T-helper 2 cell treated with Interferon-gamma antibody and Interleukin-4, amounts not matched to agents 5 μg/mL and 100 μg/mL, for 36 hours (primary cell): ENCODE data around the gene KMT5C.
A peak's percentile ranks its signal among the peaks of the same experiment; 100 is the strongest.

Experiments
- DNase-seq: peaks from one replicate; pipeline ENCODE4 v3.0.0; 2021; ENCODE audit warnings: low spot score
- H3K27ac Mint-ChIP-seq: one replicate; pipeline ENCODE4 v1.8.0; 2021; ENCODE audit warnings: mild to moderate bottlenecking, mixed read lengths
- H3K27me3 Mint-ChIP-seq: one replicate; pipeline ENCODE4 v1.8.0; 2021; ENCODE audit warnings: low read depth, mixed read lengths
- H3K36me3 Mint-ChIP-seq: one replicate; pipeline ENCODE4 v1.8.0; 2021; ENCODE audit warnings: low read depth, mixed read lengths
- H3K4me1 Mint-ChIP-seq: one replicate; pipeline ENCODE4 v1.8.0; 2021; ENCODE audit warnings: low read depth, mixed read lengths
- H3K4me3 Mint-ChIP-seq: one replicate; pipeline ENCODE4 v1.8.0; 2022; ENCODE audit warnings: mild to moderate bottlenecking, moderate library complexity, mixed read lengths
- H3K9me3 Mint-ChIP-seq: one replicate; pipeline ENCODE4 v1.8.0; 2021; ENCODE audit warnings: mixed read lengths

Gene KMT5C

DNA sequence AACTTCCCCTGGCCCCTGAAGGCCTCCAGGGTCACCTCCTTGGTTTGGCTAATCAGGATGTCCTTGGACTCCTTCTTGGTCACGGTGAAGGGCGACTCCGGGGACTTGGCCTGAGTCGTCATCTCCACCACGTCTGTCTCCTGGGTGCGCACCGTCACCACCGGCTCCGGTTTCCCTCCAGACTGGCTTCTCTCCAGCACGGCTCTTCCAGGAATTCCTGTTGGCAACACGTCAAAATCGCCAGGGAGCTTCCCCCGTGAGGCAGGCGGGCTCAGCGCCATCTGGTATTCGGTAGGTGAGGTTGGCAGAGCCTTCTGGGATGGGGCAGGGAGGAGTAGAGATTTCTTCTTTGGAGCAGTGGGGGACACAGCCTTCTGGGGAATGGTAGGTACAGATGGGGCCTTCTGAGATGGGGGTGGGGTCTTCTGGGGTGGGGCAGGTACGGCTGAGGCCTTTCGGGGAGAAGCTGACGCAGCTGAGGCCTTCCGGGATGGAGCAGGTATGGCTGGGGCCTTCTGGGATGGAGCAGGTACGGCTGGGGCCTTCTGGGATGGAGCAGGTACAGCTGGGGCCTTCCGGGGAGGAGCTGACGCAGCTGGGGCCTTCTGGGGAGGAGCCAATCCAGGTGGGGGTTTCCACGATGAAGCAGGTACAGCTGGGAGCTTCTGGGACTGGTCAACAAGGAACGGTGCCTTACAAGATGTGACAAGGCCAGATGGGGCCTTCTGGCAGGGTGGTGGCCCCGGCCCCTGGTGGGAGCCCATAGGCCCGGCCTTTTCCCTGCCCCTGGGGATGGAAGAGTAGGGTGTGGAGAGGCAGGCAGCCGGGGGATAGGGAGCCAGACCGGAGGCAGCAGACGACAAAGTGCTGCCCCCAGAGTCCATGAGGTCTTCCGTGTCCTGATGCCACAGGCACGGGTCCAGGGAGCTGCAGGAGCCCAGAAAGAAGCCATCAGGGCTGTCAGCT is 19.6 kb downstream of the KMT5C start:
- no peaks in the 10 kb centered on the region for H3K36me3 Mint-ChIP-seq
- no peak for DNase-seq
- no peaks in the 10 kb centered on the region for H3K9me3 Mint-ChIP-seq
- peaks cover 23% of the 10 kb centered on the region for H3K27me3 Mint-ChIP-seq
- H3K4me1 Mint-ChIP-seq = no peaks in the 10 kb centered on the region
- no peak overlapping the region for H3K27ac Mint-ChIP-seq
- H3K4me3 Mint-ChIP-seq = no peak overlapping the region

GRCh38 chr19:55360902-55361301 is 21.2 kb downstream of the KMT5C start:
- Mint-ChIP-seq H3K4me3 (no peak overlapping the region), H3K4me1 (no peaks in the 10 kb centered on the region), H3K36me3 (no peaks in the 10 kb centered on the region), H3K9me3 (no peaks in the 10 kb centered on the region), H3K27me3 (peaks cover 14% of the 10 kb centered on the region), H3K27ac (no peak overlapping the region)
- no peak for DNase-seq

DNA sequence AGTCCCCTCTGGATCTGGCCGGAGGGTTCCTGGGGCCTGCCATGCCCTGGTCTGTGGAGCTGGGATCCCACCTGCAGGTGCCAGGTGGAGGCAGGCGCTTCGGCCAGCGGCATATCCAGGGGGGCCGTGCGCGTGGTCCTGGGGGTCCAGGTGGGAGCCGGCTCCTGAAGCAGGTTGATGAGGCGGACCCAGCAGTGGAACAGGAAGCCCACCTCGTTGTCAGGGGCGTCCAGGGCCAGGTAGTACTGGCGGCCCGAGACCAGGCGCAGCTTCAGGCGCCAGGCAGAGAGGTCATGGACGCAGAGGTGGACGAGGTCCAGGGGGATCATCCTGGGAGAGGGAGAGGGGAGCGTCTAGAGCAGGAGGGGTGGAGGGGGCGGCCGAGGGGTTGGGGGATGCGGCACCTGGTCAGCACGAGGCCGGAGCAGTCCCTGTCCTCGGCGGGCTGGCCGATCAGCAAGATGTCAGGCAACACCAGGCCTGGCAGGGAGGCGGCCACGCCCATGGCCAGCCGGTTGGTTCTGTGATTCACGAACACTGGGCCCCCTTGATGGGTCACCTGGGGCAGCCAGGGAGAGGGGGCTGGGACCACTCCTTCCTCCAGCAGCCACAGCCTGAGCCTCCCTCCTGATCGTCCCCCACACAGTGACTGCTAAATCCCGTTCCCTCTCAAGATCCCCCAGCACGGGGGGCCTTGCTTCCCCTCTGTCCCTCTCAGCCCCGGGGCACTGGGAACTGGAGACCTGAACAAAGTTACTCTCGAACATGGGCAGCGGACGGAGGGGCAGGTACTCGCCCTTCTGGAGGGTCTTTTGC is 22.7 kb downstream of the KMT5C start:
- H3K9me3 Mint-ChIP-seq = no peaks in the 10 kb centered on the region
- H3K27ac Mint-ChIP-seq = no peak overlapping the region
- peaks cover 6% of the 10 kb centered on the region for H3K27me3 Mint-ChIP-seq
- no peak for DNase-seq
- no peaks in the 10 kb centered on the region for H3K4me1 Mint-ChIP-seq
- H3K36me3 Mint-ChIP-seq = no peaks in the 10 kb centered on the region
- no peak overlapping the region for H3K4me3 Mint-ChIP-seq

- Mint-ChIP-seq H3K36me3 (no peaks in the 10 kb centered on the region), H3K4me1 (no peaks in the 10 kb centered on the region), H3K9me3 (no peaks in the 10 kb centered on the region), H3K4me3 (no peak within 1 kb of the TSS), H3K27me3 (peaks cover 10% of the 10 kb centered on the region), H3K27ac (no peak within 1 kb of the TSS)
- no peak for DNase-seq
These were observed 23.5 kb downstream of the KMT5C start, which contains the start of gene GARIN5B for GRCh38 chr19:55362990-55363716. Gene GARIN5B, minus strand, starts transcription at chr19:55363260. Its CDS starts 194 bp downstream, at chr19:55363066.

DNA sequence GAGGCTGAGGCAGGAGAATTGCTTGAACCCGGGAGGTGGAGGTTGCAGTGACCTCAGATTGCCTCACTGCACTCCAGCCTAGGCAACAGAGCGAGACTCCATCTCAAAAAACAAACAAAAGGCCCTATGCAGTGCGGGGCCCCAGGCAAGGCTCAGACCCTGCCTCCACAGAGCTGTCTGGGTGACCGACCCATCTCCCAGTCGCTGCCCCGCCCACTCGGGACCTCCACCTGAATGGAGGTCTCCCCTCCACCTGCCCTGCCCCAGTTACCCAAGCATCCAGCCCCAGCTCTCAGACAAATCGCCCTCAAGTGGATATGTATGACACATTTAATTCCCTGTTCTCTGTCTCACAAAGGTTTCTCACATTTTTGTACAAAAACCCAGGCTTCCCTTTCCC is 25.6 kb downstream of the KMT5C start:
- H3K36me3 Mint-ChIP-seq = no peaks in the 10 kb centered on the region
- no peaks in the 10 kb centered on the region for H3K9me3 Mint-ChIP-seq
- H3K4me3 Mint-ChIP-seq = no peak overlapping the region
- H3K27ac Mint-ChIP-seq = no peak overlapping the region
- no peak for DNase-seq
- no peaks in the 10 kb centered on the region for H3K4me1 Mint-ChIP-seq
- peaks cover 23% of the 10 kb centered on the region for H3K27me3 Mint-ChIP-seq

DNA sequence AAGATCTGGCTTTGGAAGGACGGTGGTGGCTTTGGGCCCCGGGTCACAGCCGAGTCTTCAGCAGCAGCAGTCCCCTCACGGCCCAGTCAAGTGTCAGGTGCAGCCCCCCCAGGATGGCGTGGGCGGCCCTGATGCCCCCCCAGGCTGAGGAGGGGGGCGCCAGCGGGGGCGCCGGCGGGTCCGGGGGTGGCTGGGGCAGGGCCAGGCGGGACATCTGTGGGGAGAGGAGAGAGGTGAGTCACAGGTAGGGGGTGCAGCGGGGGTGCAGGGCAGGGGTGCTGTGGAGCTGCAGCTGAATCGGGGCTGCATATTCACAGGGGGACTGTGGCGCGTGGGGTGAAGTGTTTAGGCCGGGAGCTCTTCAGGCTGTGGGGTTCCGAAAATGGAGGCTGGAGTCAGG is 26.3 kb downstream of the KMT5C start:
- Mint-ChIP-seq H3K27ac (no peak overlapping the region), H3K36me3 (no peaks in the 10 kb centered on the region), H3K4me3 (no peak overlapping the region), H3K27me3 (peaks cover 29% of the 10 kb centered on the region), H3K4me1 (no peaks in the 10 kb centered on the region), H3K9me3 (no peaks in the 10 kb centered on the region)
- DNase-seq = no peak

- H3K4me1 Mint-ChIP-seq = no peaks in the 10 kb centered on the region
- H3K4me3 Mint-ChIP-seq = no peak overlapping the region
- no peak for DNase-seq
- no peaks in the 10 kb centered on the region for H3K36me3 Mint-ChIP-seq
- H3K27me3 Mint-ChIP-seq = peaks cover 37% of the 10 kb centered on the region
- no peaks in the 10 kb centered on the region for H3K9me3 Mint-ChIP-seq
- no peak overlapping the region for H3K27ac Mint-ChIP-seq
These were observed 27.1 kb downstream of the KMT5C start for GRCh38 chr19:55366790-55367189.

- DNase-seq = no peak
- Mint-ChIP-seq H3K27ac (no peak overlapping the region), H3K4me1 (no peaks in the 10 kb centered on the region), H3K27me3 (peaks cover 41% of the 10 kb centered on the region), H3K4me3 (no peak overlapping the region), H3K36me3 (no peaks in the 10 kb centered on the region), H3K9me3 (no peaks in the 10 kb centered on the region)
These were observed 28.4 kb downstream of the KMT5C start for GRCh38 chr19:55368106-55368505.

DNA sequence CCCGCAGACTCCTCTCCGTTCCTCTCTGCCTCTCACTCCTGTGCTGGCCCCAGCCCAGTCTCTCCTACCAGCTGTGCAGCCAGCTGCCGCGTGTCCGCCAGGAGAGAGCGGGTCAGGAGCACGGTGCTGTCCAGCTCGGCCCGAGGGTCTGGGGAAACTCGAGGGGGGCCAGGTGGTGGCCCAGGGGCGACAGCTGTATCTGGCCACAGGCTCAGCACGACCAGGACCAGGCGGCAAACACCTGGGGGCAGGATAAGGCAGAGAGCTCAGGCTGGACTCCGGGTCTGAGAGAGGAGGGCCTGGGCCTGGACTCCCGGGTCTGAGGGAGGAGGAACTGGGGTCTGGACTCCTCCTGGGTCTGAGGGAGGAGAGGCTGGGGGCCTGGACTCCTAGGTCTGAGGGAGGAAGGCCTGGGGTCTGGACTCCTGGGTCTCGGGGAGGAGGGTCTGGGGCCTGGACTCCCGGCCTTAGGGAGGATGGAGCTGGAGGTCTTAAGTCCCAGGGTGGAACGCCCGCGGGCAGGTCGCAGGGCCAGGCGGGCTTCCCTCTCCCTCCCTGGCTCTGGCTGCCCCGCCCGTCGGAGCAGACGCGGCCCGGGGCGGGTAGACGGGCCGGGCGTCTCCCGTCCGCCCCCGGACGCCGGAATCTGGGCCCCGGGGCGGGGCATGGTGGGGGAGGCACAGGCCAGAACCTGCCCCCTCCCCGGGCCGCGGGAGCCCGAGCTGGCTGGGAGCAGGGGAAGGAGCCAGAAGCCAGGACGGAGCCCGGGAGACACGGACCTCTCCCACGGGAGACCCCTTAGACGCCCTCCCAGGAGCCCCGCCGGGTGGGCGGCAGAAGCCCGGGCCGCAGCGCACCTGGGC is 29.3 kb downstream of the KMT5C start:
- Mint-ChIP-seq H3K4me3 (no peak overlapping the region), H3K36me3 (no peaks in the 10 kb centered on the region), H3K9me3 (no peaks in the 10 kb centered on the region), H3K27ac (no peak overlapping the region), H3K27me3 (peaks cover 48% of the 10 kb centered on the region), H3K4me1 (no peaks in the 10 kb centered on the region)
- peak; percentile 29 for DNase-seq

DNA sequence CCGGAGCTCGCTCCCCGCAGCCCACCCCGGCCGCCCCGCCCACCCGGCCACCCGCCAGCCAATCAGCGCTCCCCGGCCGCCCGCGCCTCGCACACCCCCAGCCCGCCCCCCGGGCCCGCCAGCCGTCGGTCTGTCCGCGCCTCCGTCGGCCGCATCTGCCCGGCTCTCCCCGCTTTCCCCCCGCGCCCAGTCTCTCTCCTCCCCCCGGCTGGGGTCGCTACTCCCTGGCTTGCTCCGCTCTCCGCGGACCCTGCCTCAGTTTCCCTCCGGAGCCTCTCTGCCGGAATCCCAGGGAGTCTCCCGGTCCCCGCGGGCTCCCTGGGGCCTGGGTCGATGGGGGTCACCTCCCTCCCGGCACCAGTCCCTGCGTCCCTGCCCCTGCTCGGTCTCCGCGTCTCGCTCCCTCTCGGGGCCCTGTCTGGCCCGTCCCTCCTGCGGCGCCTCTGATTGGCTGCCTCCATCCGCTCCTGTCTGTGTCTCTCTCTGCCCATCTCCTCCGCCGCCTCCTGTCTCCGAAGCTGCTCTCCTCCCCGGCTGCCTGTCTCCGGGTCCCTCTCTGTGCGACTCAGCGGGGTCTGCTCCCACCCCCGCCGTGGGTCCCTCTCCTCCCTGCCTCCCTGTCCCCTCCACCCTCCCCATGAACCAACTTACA is 30.1 kb downstream of the KMT5C start:
- no peaks in the 10 kb centered on the region for H3K9me3 Mint-ChIP-seq
- DNase-seq = no peak

GRCh38 chr19:55370305-55370988 is 30.8 kb downstream of the KMT5C start, which contains the start of gene IL11:
Gene IL11, minus strand, starts transcription at chr19:55370463. Its CDS starts 153 bp downstream, at chr19:55370310.
- Mint-ChIP-seq H3K4me1 (no peaks in the 10 kb centered on the region), H3K27me3 (peaks cover 48% of the 10 kb centered on the region), H3K27ac (peak within 1 kb of the TSS; percentile 52), H3K4me3 (peak within 1 kb of the TSS; percentile 38), H3K9me3 (no peaks in the 10 kb centered on the region), H3K36me3 (no peaks in the 10 kb centered on the region)
- no peak for DNase-seq

More for the DNA sequence above, 30.1 kb downstream of the KMT5C start:
- H3K4me3 Mint-ChIP-seq = peak overlapping the region; percentile 38
- peaks cover 48% of the 10 kb centered on the region for H3K27me3 Mint-ChIP-seq
- no peaks in the 10 kb centered on the region for H3K36me3 Mint-ChIP-seq
- H3K4me1 Mint-ChIP-seq = no peaks in the 10 kb centered on the region
- H3K27ac Mint-ChIP-seq = peak overlapping the region; percentile 52
